ENCODE data around the gene GRIA1. TPM values are rescaled to one million over a fixed set of nuclear protein-coding genes. Genes with fewer than 3 reads are reported as not detected.

GRIA1 gene
- total and polyA plus RNA-seq, 4 donors = 21.4 to 50.9 (median 48.6) TPM

DNA sequence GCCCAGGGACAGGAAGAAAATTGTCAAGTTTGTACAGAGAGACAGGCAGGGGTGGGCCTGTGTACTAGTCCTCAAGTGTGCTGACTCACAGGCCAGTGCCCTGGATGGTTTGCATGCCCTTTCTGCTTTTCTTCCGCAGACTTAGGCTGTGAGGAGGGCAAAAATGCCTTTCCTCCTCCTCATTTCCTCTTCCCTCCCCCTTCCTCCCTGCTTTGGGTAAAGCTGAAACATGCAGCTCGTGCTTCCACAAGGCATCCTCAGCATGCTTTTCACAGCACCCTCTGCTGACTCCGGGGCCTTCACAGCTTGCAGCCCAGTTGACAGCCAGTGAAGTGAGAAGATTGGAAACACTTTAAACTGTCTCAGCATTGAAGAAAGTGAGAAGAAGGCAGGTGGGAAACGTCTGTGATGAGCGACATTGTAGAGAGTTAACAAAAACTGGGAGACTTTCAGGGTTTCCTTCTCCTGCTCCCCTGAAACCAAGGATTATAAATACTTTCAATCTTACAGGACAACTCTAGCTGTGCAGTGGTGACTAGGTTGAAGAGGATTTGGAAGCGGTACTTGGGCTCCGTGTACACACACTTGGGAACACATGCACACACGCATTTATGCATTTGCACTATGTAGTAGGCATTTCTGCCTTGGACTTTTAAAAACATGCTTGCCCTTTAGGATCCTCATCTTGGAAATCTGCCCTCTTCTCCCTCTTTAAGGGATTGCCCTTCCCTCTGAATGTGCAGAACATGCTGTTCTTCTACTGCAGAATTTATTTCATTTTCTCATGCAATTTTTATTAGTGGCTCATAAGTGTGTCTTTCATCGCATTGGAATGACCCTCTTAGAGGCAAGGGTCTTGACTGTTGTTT is 138.8 kb downstream of the GRIA1 start:
- Histone ChIP-seq H3K36me3 (ENCODE audit: control insufficient read depth, insufficient read depth, low read length) (no peaks in the 10 kb centered on the region), H3K9me3 (ENCODE audit: control insufficient read depth, insufficient read depth, low read length) (no peaks in the 10 kb centered on the region), H3K4me1 (ENCODE audit: control insufficient read depth, insufficient read depth, low read length) (peaks cover 4% of the 10 kb centered on the region), H3K27me3 (ENCODE audit: control insufficient read depth, insufficient read depth, low read length) (no peaks in the 10 kb centered on the region), H3K27ac (ENCODE audit: low read depth, low read length) (no peak overlapping the region), H3K4me3 (ENCODE audit: low read depth, low read length) (no peak overlapping the region)
- DNase-seq (ENCODE audit: low read depth in 4 of 6, low spot score in 6 of 6) = peak in 2 of 6 donors; percentile 79 to 85
- 59% methylated on average over 7 of the region's 9 CpGs for WGBS (ENCODE audit: insufficient coverage)

- H3K4me3 ChIP-seq (ENCODE audit: low read depth, low read length) = no peak overlapping the region
- no peaks in the 10 kb centered on the region for H3K9me3 ChIP-seq (ENCODE audit: control insufficient read depth, insufficient read depth, low read length)
- H3K4me1 ChIP-seq (ENCODE audit: control insufficient read depth, insufficient read depth, low read length) = peaks cover 4% of the 10 kb centered on the region
- H3K27ac ChIP-seq (ENCODE audit: low read depth, low read length) = no peak overlapping the region
- no peak for DNase-seq (ENCODE audit: low read depth in 4 of 6, low spot score in 6 of 6)
- no peaks in the 10 kb centered on the region for H3K27me3 ChIP-seq (ENCODE audit: control insufficient read depth, insufficient read depth, low read length)
- no peaks in the 10 kb centered on the region for H3K36me3 ChIP-seq (ENCODE audit: control insufficient read depth, insufficient read depth, low read length)
Observed at GRCh38 chr5:153630546-153630945, 140.1 kb downstream of the GRIA1 start.

DNA sequence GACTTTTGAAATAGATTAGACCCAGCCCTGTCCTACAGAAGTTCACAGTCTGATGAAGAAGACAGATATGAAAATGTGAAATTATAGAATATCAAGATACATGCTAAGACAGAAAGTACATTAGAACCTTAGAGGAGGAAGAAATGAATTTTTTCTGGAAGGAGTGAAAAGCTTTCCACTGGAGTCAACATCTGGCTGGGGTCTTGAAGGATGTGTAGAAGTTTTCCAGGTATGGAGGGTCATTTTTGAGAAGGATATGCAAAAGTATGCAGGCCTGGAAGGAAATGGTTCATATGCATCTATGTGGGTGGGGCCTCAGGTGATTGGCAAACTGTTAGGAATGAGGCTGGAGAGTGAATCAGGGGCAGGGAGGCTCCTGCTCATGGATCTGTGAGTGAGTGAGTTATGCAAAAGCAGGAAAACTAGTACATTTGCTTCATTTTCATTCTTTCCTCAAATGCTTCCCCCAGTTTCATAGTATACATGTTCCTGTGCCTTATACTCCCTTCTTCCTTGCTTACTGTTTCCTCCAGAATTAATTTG is 142.3 kb downstream of the GRIA1 start:
- no peaks in the 10 kb centered on the region for H3K36me3 ChIP-seq (ENCODE audit: control insufficient read depth, insufficient read depth, low read length)
- H3K27me3 ChIP-seq (ENCODE audit: control insufficient read depth, insufficient read depth, low read length) = no peaks in the 10 kb centered on the region
- no peak for DNase-seq (ENCODE audit: low read depth in 4 of 6, low spot score in 6 of 6)
- no peak overlapping the region for H3K27ac ChIP-seq (ENCODE audit: low read depth, low read length)
- no peaks in the 10 kb centered on the region for H3K9me3 ChIP-seq (ENCODE audit: control insufficient read depth, insufficient read depth, low read length)
- H3K4me1 ChIP-seq (ENCODE audit: control insufficient read depth, insufficient read depth, low read length) = peaks cover 4% of the 10 kb centered on the region
- no peak overlapping the region for H3K4me3 ChIP-seq (ENCODE audit: low read depth, low read length)

- Histone ChIP-seq H3K36me3 (ENCODE audit: control insufficient read depth, insufficient read depth, low read length) (no peaks in the 10 kb centered on the region), H3K27ac (ENCODE audit: low read depth, low read length) (no peak overlapping the region), H3K27me3 (ENCODE audit: control insufficient read depth, insufficient read depth, low read length) (no peaks in the 10 kb centered on the region), H3K4me3 (ENCODE audit: low read depth, low read length) (no peak overlapping the region), H3K4me1 (ENCODE audit: control insufficient read depth, insufficient read depth, low read length) (peaks cover 7% of the 10 kb centered on the region), H3K9me3 (ENCODE audit: control insufficient read depth, insufficient read depth, low read length) (no peaks in the 10 kb centered on the region)
- no CpG with 5 or more reads among the region's 1 CpG for WGBS (ENCODE audit: insufficient coverage)
- DNase-seq (ENCODE audit: low read depth in 4 of 6, low spot score in 6 of 6) = peak in 1 of 6 donors; percentile 11
Observed at GRCh38 chr5:153636670-153637451, 146.4 kb downstream of the GRIA1 start.

GRCh38 chr5:153640293-153640692 is 149.8 kb downstream of the GRIA1 start:
- no peak overlapping the region for H3K4me3 ChIP-seq (ENCODE audit: low read depth, low read length)
- no peaks in the 10 kb centered on the region for H3K9me3 ChIP-seq (ENCODE audit: control insufficient read depth, insufficient read depth, low read length)
- H3K36me3 ChIP-seq (ENCODE audit: control insufficient read depth, insufficient read depth, low read length) = no peaks in the 10 kb centered on the region
- 50% methylated on average over 1 of the region's 2 CpGs for WGBS (ENCODE audit: insufficient coverage)
- H3K27me3 ChIP-seq (ENCODE audit: control insufficient read depth, insufficient read depth, low read length) = no peaks in the 10 kb centered on the region
- H3K27ac ChIP-seq (ENCODE audit: low read depth, low read length) = no peak overlapping the region
- DNase-seq (ENCODE audit: low read depth in 4 of 6, low spot score in 6 of 6) = no peak
- H3K4me1 ChIP-seq (ENCODE audit: control insufficient read depth, insufficient read depth, low read length) = peaks cover 7% of the 10 kb centered on the region

DNA sequence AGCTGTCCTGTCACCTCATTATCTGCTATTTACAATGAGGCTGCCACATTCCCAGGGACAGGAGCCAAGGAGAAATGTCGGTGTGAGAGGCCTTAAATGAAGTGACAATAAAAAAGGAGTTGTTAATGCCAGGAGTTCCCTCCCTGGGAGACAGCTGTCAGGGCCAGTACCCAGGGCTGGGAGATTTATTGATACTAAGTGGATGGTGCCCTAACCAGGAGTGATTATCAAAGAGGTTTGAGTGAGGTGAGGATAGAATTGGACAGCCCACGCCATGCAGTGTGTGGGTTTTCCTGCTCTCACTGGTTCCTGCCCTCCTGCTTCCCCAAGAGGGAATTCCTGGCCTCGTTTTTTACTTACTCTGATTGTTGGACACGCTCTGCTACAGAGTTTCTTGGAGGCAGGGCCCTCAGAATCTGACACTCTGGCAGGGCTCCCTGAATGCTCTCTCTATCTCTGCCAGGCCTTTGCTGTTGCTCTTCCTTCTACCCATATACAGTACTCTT is 150.8 kb downstream of the GRIA1 start:
- H3K4me3 ChIP-seq (ENCODE audit: low read depth, low read length) = no peak overlapping the region
- WGBS (ENCODE audit: insufficient coverage) = 25% methylated on average over 4 of the region's 4 CpGs
- peak in 2 of 6 donors; percentile 59 to 81 for DNase-seq (ENCODE audit: low read depth in 4 of 6, low spot score in 6 of 6)
- H3K9me3 ChIP-seq (ENCODE audit: control insufficient read depth, insufficient read depth, low read length) = no peaks in the 10 kb centered on the region
- H3K27me3 ChIP-seq (ENCODE audit: control insufficient read depth, insufficient read depth, low read length) = no peaks in the 10 kb centered on the region
- H3K27ac ChIP-seq (ENCODE audit: low read depth, low read length) = no peak overlapping the region
- no peaks in the 10 kb centered on the region for H3K36me3 ChIP-seq (ENCODE audit: control insufficient read depth, insufficient read depth, low read length)
- peaks cover 7% of the 10 kb centered on the region for H3K4me1 ChIP-seq (ENCODE audit: control insufficient read depth, insufficient read depth, low read length)

DNA sequence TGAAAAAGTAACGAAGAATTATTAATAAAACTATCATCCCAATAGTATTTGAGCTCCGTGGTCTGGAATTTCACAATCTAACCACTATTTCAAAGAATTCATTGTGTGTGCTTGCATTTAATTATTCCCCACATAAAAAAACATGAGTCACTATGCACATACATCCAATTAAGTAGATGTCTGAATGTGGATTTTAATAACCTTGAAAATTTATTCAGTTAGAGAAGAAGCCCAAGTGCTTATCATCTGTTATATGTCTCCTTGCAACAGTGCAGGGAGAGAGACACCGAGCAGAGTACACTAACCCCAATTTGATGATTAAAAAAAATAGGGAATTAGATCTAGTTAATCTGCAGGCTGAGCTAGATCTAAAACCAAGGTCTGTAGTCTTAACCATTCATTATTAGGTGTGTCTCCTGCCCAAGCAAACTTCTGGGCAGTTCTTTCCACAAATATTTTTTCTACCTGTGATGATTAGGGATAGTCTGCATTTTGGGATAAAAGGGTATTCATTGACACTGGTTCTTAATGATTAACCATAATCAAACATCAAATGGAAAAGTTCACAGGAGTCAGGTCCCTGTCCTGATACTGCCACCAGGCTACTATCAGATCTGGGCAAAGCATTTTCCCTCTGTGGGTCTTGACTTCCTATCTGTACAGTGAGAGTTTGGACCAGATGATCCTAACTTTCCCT is 164.2 kb downstream of the GRIA1 start:
- no peaks in the 10 kb centered on the region for H3K9me3 ChIP-seq (ENCODE audit: control insufficient read depth, insufficient read depth, low read length)
- no CpG with 5 or more reads among the region's 3 CpGs for WGBS (ENCODE audit: insufficient coverage)
- DNase-seq (ENCODE audit: low read depth in 4 of 6, low spot score in 6 of 6) = peak in 1 of 6 donors; percentile 40
- H3K4me3 ChIP-seq (ENCODE audit: low read depth, low read length) = no peak overlapping the region
- H3K4me1 ChIP-seq (ENCODE audit: control insufficient read depth, insufficient read depth, low read length) = no peaks in the 10 kb centered on the region
- H3K36me3 ChIP-seq (ENCODE audit: control insufficient read depth, insufficient read depth, low read length) = no peaks in the 10 kb centered on the region
- H3K27ac ChIP-seq (ENCODE audit: low read depth, low read length) = no peak overlapping the region
- no peaks in the 10 kb centered on the region for H3K27me3 ChIP-seq (ENCODE audit: control insufficient read depth, insufficient read depth, low read length)

- no CpG with 5 or more reads among the region's 3 CpGs for WGBS (ENCODE audit: insufficient coverage)
- H3K4me1 ChIP-seq (ENCODE audit: control insufficient read depth, insufficient read depth, low read length) = no peaks in the 10 kb centered on the region
- H3K9me3 ChIP-seq (ENCODE audit: control insufficient read depth, insufficient read depth, low read length) = no peaks in the 10 kb centered on the region
- DNase-seq (ENCODE audit: low read depth in 4 of 6, low spot score in 6 of 6) = no peak
- no peak overlapping the region for H3K27ac ChIP-seq (ENCODE audit: low read depth, low read length)
- H3K36me3 ChIP-seq (ENCODE audit: control insufficient read depth, insufficient read depth, low read length) = no peaks in the 10 kb centered on the region
- no peak overlapping the region for H3K4me3 ChIP-seq (ENCODE audit: low read depth, low read length)
- no peaks in the 10 kb centered on the region for H3K27me3 ChIP-seq (ENCODE audit: control insufficient read depth, insufficient read depth, low read length)
Observed at GRCh38 chr5:153655201-153655510, 164.7 kb downstream of the GRIA1 start.

DNA sequence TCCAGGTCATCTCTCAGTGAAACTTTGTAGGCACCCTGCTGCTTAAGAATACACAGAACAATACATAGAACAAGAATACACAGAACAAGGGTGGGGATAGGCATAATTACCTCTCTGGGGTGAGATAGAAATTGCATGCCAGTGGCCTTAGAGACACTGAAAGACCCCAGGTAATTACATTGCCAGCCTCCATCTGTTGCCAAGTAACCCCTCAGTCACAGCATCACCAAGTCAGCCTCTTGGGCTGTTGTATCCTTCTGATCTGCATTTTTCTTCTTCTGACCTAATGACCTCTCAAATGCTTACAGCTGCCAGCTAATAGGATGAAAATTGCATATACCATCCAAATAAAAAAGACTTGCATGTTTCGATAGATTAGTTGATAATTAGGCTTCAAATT is 167.7 kb downstream of the GRIA1 start:
- WGBS (ENCODE audit: insufficient coverage) = no CpG with 5 or more reads among the region's 1 CpG
- Histone ChIP-seq H3K27ac (ENCODE audit: low read depth, low read length) (no peak overlapping the region), H3K4me1 (ENCODE audit: control insufficient read depth, insufficient read depth, low read length) (no peaks in the 10 kb centered on the region), H3K4me3 (ENCODE audit: low read depth, low read length) (no peak overlapping the region), H3K9me3 (ENCODE audit: control insufficient read depth, insufficient read depth, low read length) (no peaks in the 10 kb centered on the region), H3K36me3 (ENCODE audit: control insufficient read depth, insufficient read depth, low read length) (no peaks in the 10 kb centered on the region), H3K27me3 (ENCODE audit: control insufficient read depth, insufficient read depth, low read length) (no peaks in the 10 kb centered on the region)
- DNase-seq (ENCODE audit: low read depth in 4 of 6, low spot score in 6 of 6) = no peak

Measured in spinal cord (tissue), 10 donors.